GM18870 (cell line): ENCODE results near the gene NSMCE1.
"Not testable (repeated sequence)": the region's sequence is repeated elsewhere in the genome, so short reads cannot be mapped to it uniquely, and the experiment has no call there.

ENCODE experiments used
- ATAC-seq: cut with Tn5 transposase; IDR thresholded peaks from one replicate; pipeline ENCODE4 v1.9.1; 2021; ENCODE audit warnings: moderate library complexity; ENCODE audit not compliant: unreplicated experiment

The NSMCE1 gene

GRCh38 chr16:27272697-27273096 lies 4.1 kb upstream of the NSMCE1 start:
- not testable (repeated sequence) for ATAC-seq

- no peak for ATAC-seq
Measured at GRCh38 chr16:27272076-27272475, 3.5 kb upstream of the NSMCE1 start.

- no peak for ATAC-seq
Measured at GRCh38 chr16:27270349-27270748, 1.8 kb upstream of the NSMCE1 start.

- ATAC-seq: no peak
Measured at GRCh38 chr16:27269300-27270150, 953 bp upstream of the NSMCE1 start.

GRCh38 chr16:27267037-27267677 lies 1.4 kb downstream of the NSMCE1 start:
- no peak for ATAC-seq

GRCh38 chr16:27265982-27266381 lies 2.6 kb downstream of the NSMCE1 start:
- no peak for ATAC-seq

- ATAC-seq: no peak
Measured at GRCh38 chr16:27264151-27264550, 4.4 kb downstream of the NSMCE1 start.

- not testable (repeated sequence) for ATAC-seq
Measured at GRCh38 chr16:27262904-27263423, 5.6 kb downstream of the NSMCE1 start.

- no peak for ATAC-seq
Measured at GRCh38 chr16:27259710-27260109, 8.9 kb downstream of the NSMCE1 start.

- no peak for ATAC-seq
Measured at GRCh38 chr16:27258241-27258734, 10.3 kb downstream of the NSMCE1 start.

- no peak for ATAC-seq
Measured at GRCh38 chr16:27257271-27257670, 11.3 kb downstream of the NSMCE1 start.

GRCh38 chr16:27256861-27257260 lies 11.7 kb downstream of the NSMCE1 start:
- ATAC-seq: no peak

- peak; percentile 66 for ATAC-seq
Measured at GRCh38 chr16:27254262-27254811, 14.2 kb downstream of the NSMCE1 start.

- ATAC-seq: no peak
Measured at GRCh38 chr16:27253526-27253930, 15.0 kb downstream of the NSMCE1 start.

- no peak for ATAC-seq
Measured at GRCh38 chr16:27252206-27252585, 16.4 kb downstream of the NSMCE1 start.

GRCh38 chr16:27251541-27252205 lies 16.9 kb downstream of the NSMCE1 start:
- ATAC-seq: no peak

GRCh38 chr16:27248886-27249285 lies 19.7 kb downstream of the NSMCE1 start:
- ATAC-seq: not testable (repeated sequence)

GRCh38 chr16:27248036-27248435 lies 20.5 kb downstream of the NSMCE1 start:
- ATAC-seq: no peak

- ATAC-seq: not testable (repeated sequence)
Measured at GRCh38 chr16:27247076-27247475, 21.5 kb downstream of the NSMCE1 start.

GRCh38 chr16:27246439-27246838 lies 22.1 kb downstream of the NSMCE1 start:
- ATAC-seq: no peak
